Neural progenitor cell (in vitro differentiated cells): ENCODE results near the gene CES2. TPM values are rescaled to one million over a fixed set of nuclear protein-coding genes. Genes with fewer than 3 reads are reported as not detected.
"Not testable (repeated sequence)": the region's sequence is repeated elsewhere in the genome, so short reads cannot be mapped to it uniquely, and the experiment has no call there.

ENCODE experiments used
- DNase-seq: peaks from one replicate; pipeline ENCODE4 v3.0.0-alpha.2; 2016; ENCODE audit warnings: low spot score
- H2AFZ ChIP-seq: fragments of 200-600 bp; sonication (generic); replicated peaks from 2 replicates; pipeline ENCODE4 v1.6.1; 2016; ENCODE audit warnings: antibody characterized with exemption
- H3F3A ChIP-seq: fragments of 200-600 bp; sonication (generic); 2 replicates; pipeline ENCODE4 v1.6.1; 2016; ENCODE audit warnings: antibody characterized with exemption, low read depth
- H3K27ac ChIP-seq: fragments of 200-600 bp; sonication (generic); 2 replicates; pipeline ENCODE4 v1.5.1; 2016; ENCODE audit warnings: mild to moderate bottlenecking
- H3K27me3 ChIP-seq: fragments of 200-600 bp; sonication (generic); 2 replicates; pipeline ENCODE4 v1.6.1; 2016; ENCODE audit warnings: mild to moderate bottlenecking, moderate library complexity
- H3K36me3 ChIP-seq: fragments of 200-600 bp; sonication (generic); 2 replicates; pipeline ENCODE4 v1.5.1; 2016
- H3K4me1 ChIP-seq: fragments of 200-600 bp; sonication (generic); 2 replicates; pipeline ENCODE4 v1.6.1; 2016; ENCODE audit warnings: mixed run types
- H3K4me2 ChIP-seq: fragments of 200-600 bp; sonication (generic); 2 replicates; pipeline ENCODE4 v1.6.1; 2016
- H3K4me3 ChIP-seq: fragments of 200-600 bp; sonication (generic); 2 replicates; pipeline ENCODE4 v1.5.1; 2016
- H3K79me2 ChIP-seq: fragments of 200-600 bp; sonication (generic); 2 replicates; pipeline ENCODE4 v1.6.1; 2016; ENCODE audit warnings: low read depth
- H3K9ac ChIP-seq: fragments of 200-600 bp; sonication (generic); 2 replicates; pipeline ENCODE4 v1.6.1; 2016
- H3K9me3 ChIP-seq: fragments of 200-600 bp; sonication (generic); 2 replicates; pipeline ENCODE4 v1.5.1; 2016; ENCODE audit warnings: low read depth
- H4K20me1 ChIP-seq: fragments of 200-600 bp; sonication (generic); 2 replicates; pipeline ENCODE4 v1.6.1; 2016; ENCODE audit warnings: low read depth
- H3K27ac Mint-ChIP-seq: 3 replicates; pipeline ENCODE4 v1.8.0; 2021; ENCODE audit warnings: mixed read lengths
- H3K27me3 Mint-ChIP-seq: 2 replicates; pipeline ENCODE4 v1.8.0; 2022; ENCODE audit warnings: low read depth, mild to moderate bottlenecking, inconsistent platforms, moderate library complexity, mixed read lengths; ENCODE audit not compliant: insufficient read depth
- H3K36me3 Mint-ChIP-seq: 3 replicates; pipeline ENCODE4 v1.8.0; 2021; ENCODE audit warnings: mixed read lengths
- H3K4me1 Mint-ChIP-seq: 3 replicates; pipeline ENCODE4 v1.8.0; 2021; ENCODE audit warnings: mixed read lengths
- H3K4me3 Mint-ChIP-seq: 3 replicates; pipeline ENCODE4 v1.8.0; 2021; ENCODE audit warnings: mild to moderate bottlenecking, moderate library complexity, mixed read lengths
- H3K9me3 Mint-ChIP-seq: 3 replicates; pipeline ENCODE4 v1.8.0; 2020; ENCODE audit warnings: mixed read lengths
- EZH2 ChIP-seq: fragments of 200-600 bp; sonication (generic); IDR thresholded peaks from 2 replicates; pipeline ENCODE4 v1.6.1; 2017; ENCODE audit warnings: antibody characterized with exemption, mild to moderate bottlenecking, moderate library complexity
- EZH2phosphoT487 ChIP-seq: fragments of 200-600 bp; sonication (generic); IDR thresholded peaks from 2 replicates; pipeline ENCODE4 v1.6.1; 2017; ENCODE audit warnings: antibody characterized with exemption
- total RNA-seq: library from RNA; depleted of rRNA; stranded (reverse); fragments of >200 nt; gene quantifications from 2 replicates; pipeline ENCODE4 v1.2.3, GENCODE V29; 2015; ENCODE audit warnings: low replicate concordance
- TF ChIP-seq, protein P1 (sequence below): fragments of 200-600 bp; sonication (generic); IDR thresholded peaks from 2 replicates; pipeline ENCODE4 v1.5.1; 2017; ENCODE audit warnings: antibody characterized with exemption, mild to moderate bottlenecking

The CES2 gene
- total RNA-seq, 1 donor from 2014 or later, result 11.1 TPM

DNA sequence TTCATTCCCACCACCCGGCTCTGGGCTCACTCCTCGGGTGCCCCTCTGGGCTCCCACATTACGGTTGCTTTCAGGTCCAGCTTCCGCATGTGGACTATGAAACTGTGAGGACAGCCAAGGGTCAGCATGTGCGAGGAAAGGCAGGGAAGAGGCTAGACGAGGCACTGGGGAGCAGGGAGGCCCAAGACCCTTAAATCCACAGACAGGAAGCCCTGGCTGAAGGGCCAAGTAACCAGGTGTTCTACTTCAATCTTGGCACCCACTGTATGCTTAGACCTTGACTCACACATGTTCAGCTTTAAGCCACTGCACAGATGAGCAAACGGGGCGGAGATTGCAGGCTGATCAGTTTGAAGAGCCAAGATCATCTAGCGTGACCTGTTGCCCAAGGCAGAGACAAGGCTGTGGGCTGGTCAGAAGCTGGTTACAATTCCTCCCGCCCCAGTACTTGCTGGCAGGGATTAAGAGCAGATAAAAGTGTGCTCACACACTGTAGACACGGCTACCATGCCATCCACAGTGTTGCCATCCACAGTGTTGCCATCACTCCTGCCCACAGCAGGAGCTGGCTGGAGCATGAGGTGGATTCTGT lies 53.0 kb downstream of the CES2 start, which contains the start of gene CES4A:
TSS of gene CES4A (plus strand) at position 393 of the 592 bp plus-strand sequence. CDS start at position 577, 184 bp downstream.
- no peaks in the 10 kb centered on the region for H3F3A ChIP-seq

DNA sequence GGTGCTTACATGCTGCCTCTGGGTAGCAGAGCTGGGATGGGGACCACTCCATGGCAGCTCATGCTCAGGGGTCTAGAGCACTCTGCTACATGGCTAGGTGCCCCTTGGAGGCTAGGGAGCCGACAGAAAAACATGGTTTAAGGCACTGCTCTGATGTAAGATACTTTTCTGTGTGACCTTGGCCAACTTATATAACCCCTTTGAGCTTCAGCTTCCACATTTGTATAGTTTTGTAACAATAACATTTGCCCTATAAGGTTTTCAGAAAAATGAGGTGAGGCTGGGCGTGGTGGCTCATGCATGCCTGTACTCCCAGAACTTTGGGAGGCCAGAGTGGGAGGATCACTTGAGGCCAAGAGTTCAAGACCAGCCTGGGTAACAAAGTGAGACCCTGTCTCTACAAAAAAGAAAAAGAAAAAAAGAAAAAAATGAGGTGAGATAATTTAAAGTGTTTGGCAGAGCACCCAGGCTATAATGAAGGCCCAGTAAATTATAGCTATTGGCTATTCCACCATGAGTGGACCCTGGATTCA lies 56.3 kb downstream of the CES2 start:
- H3K4me1 ChIP-seq, result no peaks in the 10 kb centered on the region
- Mint-ChIP-seq H3K4me3 (no peak overlapping the region), H3K36me3 (no peaks in the 10 kb centered on the region), H3K27ac (no peak overlapping the region), H3K9me3 (no peaks in the 10 kb centered on the region), H3K4me1 (no peaks in the 10 kb centered on the region), H3K27me3 (peaks cover 14% of the 10 kb centered on the region)
- no peaks in the 10 kb centered on the region for H4K20me1 ChIP-seq
- no peak overlapping the region for H3K4me2 ChIP-seq
- H3K79me2 ChIP-seq, result no peaks in the 10 kb centered on the region
- no peak for DNase-seq
- no peak overlapping the region for H3K27ac ChIP-seq
- TF ChIP-seq, protein P1, sequence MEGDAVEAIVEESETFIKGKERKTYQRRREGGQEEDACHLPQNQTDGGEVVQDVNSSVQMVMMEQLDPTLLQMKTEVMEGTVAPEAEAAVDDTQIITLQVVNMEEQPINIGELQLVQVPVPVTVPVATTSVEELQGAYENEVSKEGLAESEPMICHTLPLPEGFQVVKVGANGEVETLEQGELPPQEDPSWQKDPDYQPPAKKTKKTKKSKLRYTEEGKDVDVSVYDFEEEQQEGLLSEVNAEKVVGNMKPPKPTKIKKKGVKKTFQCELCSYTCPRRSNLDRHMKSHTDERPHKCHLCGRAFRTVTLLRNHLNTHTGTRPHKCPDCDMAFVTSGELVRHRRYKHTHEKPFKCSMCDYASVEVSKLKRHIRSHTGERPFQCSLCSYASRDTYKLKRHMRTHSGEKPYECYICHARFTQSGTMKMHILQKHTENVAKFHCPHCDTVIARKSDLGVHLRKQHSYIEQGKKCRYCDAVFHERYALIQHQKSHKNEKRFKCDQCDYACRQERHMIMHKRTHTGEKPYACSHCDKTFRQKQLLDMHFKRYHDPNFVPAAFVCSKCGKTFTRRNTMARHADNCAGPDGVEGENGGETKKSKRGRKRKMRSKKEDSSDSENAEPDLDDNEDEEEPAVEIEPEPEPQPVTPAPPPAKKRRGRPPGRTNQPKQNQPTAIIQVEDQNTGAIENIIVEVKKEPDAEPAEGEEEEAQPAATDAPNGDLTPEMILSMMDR, result no peak
- TF ChIP-seq EZH2phosphoT487 (no peak), EZH2 (no peak)
- peaks cover 1% of the 10 kb centered on the region for H3K27me3 ChIP-seq
- H3K9ac ChIP-seq, result no peak overlapping the region
- no peaks in the 10 kb centered on the region for H3K9me3 ChIP-seq
- H3K36me3 ChIP-seq, result no peaks in the 10 kb centered on the region
- H3K4me3 ChIP-seq, result no peak overlapping the region
- H2AFZ ChIP-seq, result no peak overlapping the region
- H3F3A ChIP-seq, result no peaks in the 10 kb centered on the region

More for the DNA sequence above, 53.0 kb downstream of the CES2 start, which contains the start of gene CES4A:
- no peaks in the 10 kb centered on the region for H3K36me3 Mint-ChIP-seq
- TF ChIP-seq EZH2phosphoT487 (no peak), EZH2 (no peak)
- TF ChIP-seq, protein P1, result no peak
- Histone ChIP-seq H4K20me1 (no peaks in the 10 kb centered on the region), H3K4me2 (no peak within 1 kb of the TSS), H3K9me3 (no peaks in the 10 kb centered on the region), H3K27ac (no peak within 1 kb of the TSS), H3K79me2 (no peaks in the 10 kb centered on the region), H3K4me3 (no peak within 1 kb of the TSS), H3K4me1 (no peaks in the 10 kb centered on the region), H3K27me3 (no peaks in the 10 kb centered on the region), H3K9ac (no peak within 1 kb of the TSS), H2AFZ (no peak within 1 kb of the TSS), H3K36me3 (no peaks in the 10 kb centered on the region)
- H3K4me3 Mint-ChIP-seq, result no peak within 1 kb of the TSS
- peaks cover 8% of the 10 kb centered on the region for H3K27me3 Mint-ChIP-seq
- no peak within 1 kb of the TSS for H3K27ac Mint-ChIP-seq
- no peak for DNase-seq
- H3K4me1 Mint-ChIP-seq, result no peaks in the 10 kb centered on the region
- no peaks in the 10 kb centered on the region for H3K9me3 Mint-ChIP-seq

DNA sequence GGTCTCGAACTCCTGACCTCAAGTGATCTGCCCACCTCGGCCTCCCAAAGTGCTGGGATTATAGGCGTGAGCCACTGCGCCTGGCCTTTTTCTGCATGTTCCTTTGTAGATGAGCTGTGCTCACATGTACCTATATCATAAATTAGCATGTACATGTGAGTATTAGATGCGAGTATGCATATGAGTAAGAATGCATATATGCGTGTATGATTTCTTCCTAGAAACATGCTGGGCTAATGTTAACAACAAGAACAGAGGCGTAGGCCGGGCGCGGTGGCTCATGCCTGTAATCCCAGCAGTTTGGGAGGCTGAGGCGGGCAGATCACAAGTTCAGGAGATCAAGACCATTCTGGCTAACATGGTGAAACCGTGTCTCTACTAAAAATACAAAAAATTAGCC lies 58.2 kb downstream of the CES2 start:
- not testable (repeated sequence) for H3K4me2 ChIP-seq, DNase-seq, H3K27ac ChIP-seq, H3K4me1 Mint-ChIP-seq, H3K4me1 ChIP-seq, H2AFZ ChIP-seq, H3K9ac ChIP-seq, H3K79me2 ChIP-seq, H3K4me3 ChIP-seq, H3K36me3 Mint-ChIP-seq, H3K27ac Mint-ChIP-seq, H3K4me3 Mint-ChIP-seq, H3F3A ChIP-seq, H3K27me3 Mint-ChIP-seq, H4K20me1 ChIP-seq, H3K9me3 ChIP-seq, H3K9me3 Mint-ChIP-seq, H3K36me3 ChIP-seq
- peaks cover 21% of the 10 kb centered on the region for H3K27me3 ChIP-seq

Other genes starting within 250 kb of the CES2 start
- 25.9 and 39.5 TPM in 2 replicates for gene CMTM4, start 238.8 kb upstream of the CES2 start, total RNA-seq
- 94.3 and 104 TPM in 2 replicates for gene DYNC1LI2, start 183.9 kb upstream of the CES2 start, total RNA-seq
- not detected in 2 replicates for gene TERB1, start 133.9 kb upstream of the CES2 start, total RNA-seq
- gene NAE1, start 104.5 kb upstream of the CES2 start, total RNA-seq, result 226 and 397 TPM in 2 replicates
- gene CA7, start 91.1 kb upstream of the CES2 start, total RNA-seq, result not detected in 2 replicates
- gene PDP2, start 55.0 kb upstream of the CES2 start, total RNA-seq, result 6.6 and 12.6 TPM in 2 replicates
- not detected in 2 replicates for gene CDH16, start 16.6 kb upstream of the CES2 start, total RNA-seq
- gene RRAD, start 10.0 kb upstream of the CES2 start, total RNA-seq, result 0.12 and 0.24 TPM in 2 replicates
- gene CIAO2B, start 1.1 kb upstream of the CES2 start, total RNA-seq, result 55.5 and 76.0 TPM in 2 replicates
- 5.7 and 13.4 TPM in 2 replicates for gene CES3, start 25.8 kb downstream of the CES2 start, total RNA-seq
- 0.22 and 1.8 TPM in 2 replicates for gene CES4A, start 53.1 kb downstream of the CES2 start, total RNA-seq
- gene CBFB, start 93.6 kb downstream of the CES2 start, total RNA-seq, result 64.7 and 95.5 TPM in 2 replicates
- 29.1 and 31.5 TPM in 2 replicates for gene PHAF1, start 174.4 kb downstream of the CES2 start, total RNA-seq
- 2.6 and 5.9 TPM in 2 replicates for gene B3GNT9, start 215.5 kb downstream of the CES2 start, total RNA-seq
- gene TRADD, start 224.4 kb downstream of the CES2 start, total RNA-seq, result 0.25 and 0.30 TPM in 2 replicates
- gene FBXL8, start 224.4 kb downstream of the CES2 start, total RNA-seq, result not detected in 2 replicates
- gene HSF4, start 229.2 kb downstream of the CES2 start, total RNA-seq, result 1.0 TPM in 1 of 2 replicates, not detected in the other
- gene NOL3, start 235.0 kb downstream of the CES2 start, total RNA-seq, result 0.37 and 5.5 TPM in 2 replicates
- 15.7 and 50.9 TPM in 2 replicates for gene MATCAP1, start 248.4 kb downstream of the CES2 start, total RNA-seq